Measurements from ENCODE around the gene GRIN1. TPM values are rescaled to one million over a fixed set of nuclear protein-coding genes. Genes with fewer than 3 reads are reported as not detected.

GRIN1 gene
- total and polyA plus RNA-seq, 4 donors = 0.06 to 0.51 (median 0.34) TPM

DNA sequence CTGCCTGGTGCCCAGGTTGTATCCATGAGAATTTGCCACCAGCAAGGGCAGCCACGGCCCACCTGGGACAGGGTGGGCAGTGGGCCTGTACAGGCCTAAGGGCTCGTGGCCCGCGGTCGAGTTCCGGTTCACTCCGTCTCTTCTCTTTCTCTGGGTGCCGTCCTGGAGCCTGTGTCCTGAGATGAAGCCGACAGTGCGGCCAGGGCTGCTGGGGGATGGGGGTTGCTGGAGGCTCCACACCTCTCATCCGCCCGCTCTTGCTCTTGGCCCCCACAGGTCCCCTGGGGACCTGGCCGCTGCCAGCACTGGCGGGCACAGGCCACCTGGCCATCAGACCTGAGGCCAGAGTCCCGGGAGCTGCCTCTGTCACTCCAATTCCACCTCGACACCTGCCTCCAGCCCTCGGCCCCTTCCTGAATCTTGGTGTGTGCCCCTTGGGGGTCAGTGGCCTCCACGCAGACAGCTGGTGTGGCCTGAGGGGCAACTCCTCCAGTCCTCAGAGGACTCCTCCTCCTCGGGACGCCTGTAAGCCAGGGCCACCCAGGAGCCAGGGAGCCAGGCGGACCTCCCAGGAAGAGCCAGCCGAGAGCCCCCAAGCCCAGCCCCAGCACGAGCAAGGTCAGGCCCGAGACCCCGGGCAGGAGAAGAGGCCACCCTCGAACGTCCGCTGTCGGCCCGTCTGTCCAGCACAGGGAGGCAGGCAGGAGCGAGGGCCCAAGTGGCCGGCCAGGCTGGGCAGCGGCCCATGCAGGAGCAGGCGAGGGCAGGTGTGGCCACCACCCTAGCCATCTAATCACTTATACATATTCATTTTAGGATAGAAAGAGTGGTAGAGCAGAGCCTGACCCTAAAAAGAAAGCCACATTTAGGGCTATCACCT is 25.7 kb downstream of the GRIN1 start:
- no peak for TF ChIP-seq CTCF (IDR thresholded peaks at IDR 0.05; ENCODE audit: control extremely low read depth, extremely low read depth)
- no peak for ATAC-seq (ENCODE audit: insufficient read depth, low FRiP score)
- peaks cover 12 to 59% (median 25%) of the 10 kb centered on the region in 3 donors for H3K27me3 ChIP-seq (ENCODE audit: control insufficient read depth in 3 of 3, insufficient read depth in 3 of 3, low read length in 2 of 3)

GRCh38 chr9:137165250-137165836 is 26.4 kb downstream of the GRIN1 start:
- Histone ChIP-seq H3K27ac (ENCODE audit: low read depth in 1 of 2, low read length in 1 of 2) (no peak overlapping the region), H3K9me3 (ENCODE audit: control insufficient read depth in 4 of 4, insufficient read depth in 3 of 4, low read length in 3 of 4) (no peaks in the 10 kb centered on the region), H3K4me3 (no peak overlapping the region), H3K36me3 (ENCODE audit: control insufficient read depth in 4 of 4, insufficient read depth in 4 of 4, low read length in 4 of 4) (no peaks in the 10 kb centered on the region), H3K9ac (ENCODE audit: insufficient read depth in 1 of 2, low read length in 2 of 2) (no peak overlapping the region), H3K4me1 (ENCODE audit: control insufficient read depth in 5 of 5, insufficient read depth in 5 of 5, low read length in 5 of 5) (peaks cover 0 to 18% (median 0%) of the 10 kb centered on the region in 5 donors), H3K27me3 (ENCODE audit: control insufficient read depth in 3 of 3, insufficient read depth in 3 of 3, low read length in 2 of 3) (peaks cover 9 to 55% (median 26%) of the 10 kb centered on the region in 3 donors)
- DNase-seq (no peak), ATAC-seq (ENCODE audit: insufficient read depth, low FRiP score) (no peak)
- no peak for TF ChIP-seq CTCF (IDR thresholded peaks at IDR 0.05; ENCODE audit: control extremely low read depth, extremely low read depth)
- 77 to 86% methylated on average over 30 to 32 of the region's 32 CpGs for WGBS, 2 donors

More for the DNA sequence above, 25.7 kb downstream of the GRIN1 start:
- no peak overlapping the region for H3K27ac ChIP-seq (ENCODE audit: low read depth in 1 of 2, low read length in 1 of 2)
- peaks cover 0 to 16% (median 0%) of the 10 kb centered on the region in 5 donors for H3K4me1 ChIP-seq (ENCODE audit: control insufficient read depth in 5 of 5, insufficient read depth in 5 of 5, low read length in 5 of 5)
- DNase-seq = no peak
- 63 to 81% methylated on average over 32 to 34 of the region's 34 CpGs for WGBS, 2 donors
- H3K4me3 ChIP-seq = no peak overlapping the region
- no peaks in the 10 kb centered on the region for H3K36me3 ChIP-seq (ENCODE audit: control insufficient read depth in 4 of 4, insufficient read depth in 4 of 4, low read length in 4 of 4)
- no peaks in the 10 kb centered on the region for H3K9me3 ChIP-seq (ENCODE audit: control insufficient read depth in 4 of 4, insufficient read depth in 3 of 4, low read length in 3 of 4)
- H3K9ac ChIP-seq (ENCODE audit: insufficient read depth in 1 of 2, low read length in 2 of 2) = no peak overlapping the region

DNA sequence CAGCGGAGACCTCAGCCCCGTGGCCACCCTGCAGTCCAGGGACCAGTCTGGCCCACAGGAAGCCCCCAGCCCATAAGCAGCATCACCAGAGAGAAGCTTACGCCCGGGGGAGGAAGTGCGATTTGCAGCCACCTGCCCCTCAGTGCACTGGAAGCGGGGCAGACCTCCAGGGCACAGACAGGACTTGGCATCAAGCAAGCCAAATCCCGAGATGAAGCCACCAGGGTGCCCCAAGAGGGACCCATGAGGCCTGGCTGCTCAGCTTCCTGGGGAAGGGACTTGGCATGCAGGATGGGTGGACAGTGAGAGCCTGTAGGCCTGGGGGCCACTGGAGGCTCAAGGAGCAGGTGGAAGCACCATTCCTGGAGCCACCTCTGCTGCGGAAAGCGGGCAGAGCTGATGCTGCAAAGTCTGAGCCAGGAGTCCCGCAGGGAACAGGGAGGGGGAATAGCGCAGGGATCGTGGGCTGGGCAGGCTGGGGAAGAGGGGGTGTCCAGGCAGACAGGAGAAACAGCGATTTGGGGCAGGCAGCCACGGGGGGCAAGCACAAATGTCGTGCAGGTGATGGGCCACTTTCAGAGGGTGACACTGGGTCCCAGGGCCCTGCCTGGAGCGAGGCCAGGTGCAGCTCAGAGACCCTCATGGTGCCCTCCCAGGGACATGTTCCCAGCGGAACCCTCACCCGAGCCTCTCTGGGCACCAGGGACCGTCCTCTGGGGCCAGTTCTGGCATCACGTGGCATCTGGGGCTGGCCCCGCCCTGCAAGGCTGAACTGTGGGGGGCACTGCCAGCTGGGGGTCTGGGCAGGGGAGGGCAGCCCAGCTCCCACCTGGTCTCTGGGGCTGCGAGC is 27.7 kb downstream of the GRIN1 start:
- no peaks in the 10 kb centered on the region for H3K9me3 ChIP-seq (ENCODE audit: control insufficient read depth in 4 of 4, insufficient read depth in 3 of 4, low read length in 3 of 4)
- peaks cover 9 to 57% (median 30%) of the 10 kb centered on the region in 3 donors for H3K27me3 ChIP-seq (ENCODE audit: control insufficient read depth in 3 of 3, insufficient read depth in 3 of 3, low read length in 2 of 3)
- H3K4me1 ChIP-seq (ENCODE audit: control insufficient read depth in 5 of 5, insufficient read depth in 5 of 5, low read length in 5 of 5) = peaks cover 0 to 18% (median 0%) of the 10 kb centered on the region in 5 donors
- no peaks in the 10 kb centered on the region for H3K36me3 ChIP-seq (ENCODE audit: control insufficient read depth in 4 of 4, insufficient read depth in 4 of 4, low read length in 4 of 4)
- ATAC-seq (ENCODE audit: insufficient read depth, low FRiP score) (no peak), DNase-seq (no peak)
- no peak overlapping the region for H3K4me3 ChIP-seq
- no peak overlapping the region for H3K27ac ChIP-seq (ENCODE audit: low read depth in 1 of 2, low read length in 1 of 2)
- WGBS, 2 donors = 67 to 71% methylated on average over 21 to 22 of the region's 22 CpGs
- no peak overlapping the region for H3K9ac ChIP-seq (ENCODE audit: insufficient read depth in 1 of 2, low read length in 2 of 2)
- TF ChIP-seq CTCF (IDR thresholded peaks at IDR 0.05; ENCODE audit: control extremely low read depth, extremely low read depth) = no peak
